Suprapubic skin (tissue), 3 donors: Measurements from ENCODE around the gene S100A3.

Experiments used
- CTCF ChIP-seq, 2 donors: fragments of 200-600 bp in 1 of 2; fragments of 450-650 bp in 1 of 2; sonication (generic) in 1 of 2; IDR thresholded peaks; one replicate each; pipeline ENCODE4 v1.5.1; 2016 to 2019; ENCODE audit warnings: antibody characterized with exemption in 2 of 2, mild to moderate bottlenecking in 1 of 2, moderate library complexity in 1 of 2
- POLR2A ChIP-seq, 2 donors: fragments of 450-650 bp; IDR thresholded peaks; one replicate each; pipeline ENCODE4 v1.6.1; 2017; ENCODE audit warnings: antibody characterized with exemption in 2 of 2, mild to moderate bottlenecking in 2 of 2, moderate library complexity in 2 of 2

DNA sequence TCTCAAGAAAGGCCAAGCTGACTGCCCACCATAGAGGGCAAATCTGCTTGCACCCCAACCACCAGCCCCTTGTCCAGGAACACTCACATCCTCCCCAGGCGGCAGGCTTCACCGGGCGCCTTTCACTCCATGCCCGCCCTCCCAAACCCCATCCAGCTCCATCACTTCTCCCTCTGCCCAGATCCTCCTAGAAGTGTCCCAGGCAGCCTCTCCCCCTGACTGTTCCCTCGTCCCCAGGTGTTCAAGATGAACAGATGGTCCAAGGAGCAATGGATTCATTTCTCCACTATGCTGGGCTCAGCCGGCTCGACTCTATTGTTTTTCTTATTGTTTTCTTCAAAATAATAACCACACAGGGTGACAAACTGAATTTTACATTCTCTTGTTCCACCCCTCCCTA lies 35.4 kb downstream of the S100A3 start:
- TF ChIP-seq CTCF (IDR thresholded peaks at IDR 0.05) = no peak
- TF ChIP-seq POLR2A (IDR thresholded peaks at IDR 0.05) = no peak
